Psoas muscle (tissue), 8 donors: ENCODE results near the gene SLC43A3. TPM values are rescaled to one million over a fixed set of nuclear protein-coding genes. Genes with fewer than 3 reads are reported as not detected.

Experiments used
- ATAC-seq, 4 donors: fragments of 200-7000 bp; cut with Tn5 transposase; one replicate each; pipeline ENCODE4 v1.9.1; 2020; ENCODE audit warnings: moderate library complexity in 3 of 4, mild to moderate bottlenecking in 2 of 4
- DNase-seq, 2 donors: peaks; one replicate each; pipeline ENCODE4 v3.0.0-alpha.2; 2020
- H3K27ac ChIP-seq: fragments of 200-600 bp; one replicate; pipeline ENCODE4 v1.8.0; 2022
- H3K27me3 ChIP-seq, 3 donors: fragments of 200-600 bp in 1 of 3; one replicate each; pipeline versions ENCODE4 v1.6.1 to v1.8.0; 2013 to 2022; ENCODE audit warnings: low read length in 2 of 3, mild to moderate bottlenecking in 2 of 3, moderate library complexity in 1 of 3; ENCODE audit not compliant: insufficient read depth in 3 of 3
- H3K36me3 ChIP-seq, 2 donors: fragments of 200-600 bp in 1 of 2; one replicate each; pipeline versions ENCODE4 v1.6.1 to v1.8.0; 2013 to 2022; ENCODE audit warnings: low read depth in 1 of 2, mild to moderate bottlenecking in 1 of 2, moderate library complexity in 1 of 2; ENCODE audit not compliant: insufficient read depth in 1 of 2
- H3K4me1 ChIP-seq: fragments of 200-600 bp; one replicate; pipeline ENCODE4 v1.8.0; 2022
- H3K4me3 ChIP-seq: fragments of 200-600 bp; one replicate; pipeline ENCODE4 v1.8.0; 2022; ENCODE audit warnings: mild to moderate bottlenecking
- H3K9me3 ChIP-seq: fragments of 200-600 bp; one replicate; pipeline ENCODE4 v1.8.0; 2022
- WGBS, 3 donors: extraction: QIAGEN DNeasy Blood & Tissue Kit; methylation state at CpG; one replicate each; pipeline versions ENCODE4 v1.1.6 to v1.1.7; 2013; 5-methylcytosine and 5-hydroxymethylcytosine counted together
- intact Hi-C, 2 donors: fragments of 100-400 bp; cut with DNase I; formaldehyde crosslinking; loops; one replicate each; pipeline versions ENCODE4 v1.11.0 to v1.14.2; 2022
- polyA plus RNA-seq, 3 donors: library from polyadenylated mRNA; stranded (reverse); fragments of 200-250 nt; gene quantifications; one replicate each; pipeline ENCODE4 v1.2.3, GENCODE V29; 2013
- total RNA-seq, 4 donors: library from RNA; stranded (reverse); fragmentation: NEBNext Ultra II Directional in 2 of 4; extraction: Animal tissue kit (Norgen Biotek cat#: 25700) in 2 of 4; gene quantifications; one replicate each; pipeline versions ENCODE4 v1.2.1 to v1.2.4, GENCODE V29; 2021 to 2023
- TF ChIP-seq, protein P1 (sequence below): fragments of 200-600 bp; IDR thresholded peaks from one replicate; pipeline ENCODE4 v1.8.0; 2022; ENCODE audit warnings: antibody characterized with exemption
- donor health status: healthy with polysubstance abuse.
- donor health status: DM: no; HTN: no; CAD: no; lungs with moderate emphysema.
- donor health status: Bipolar disorder and iron deficiency.
- donor health status: healthy.
- donor health status: DM: yes; HTN: yes; CAD: no.
- donor health status: DM: no; HTN: no; CAD: no.
- donor health status: DM: no; HTN: no; CAD: no.
- donor health status: DM: yes; HTN: yes; CAD: no.

The SLC43A3 gene
- total and polyA plus RNA-seq, 7 donors = 5.8 to 18.8 (median 14.7) TPM

DNA sequence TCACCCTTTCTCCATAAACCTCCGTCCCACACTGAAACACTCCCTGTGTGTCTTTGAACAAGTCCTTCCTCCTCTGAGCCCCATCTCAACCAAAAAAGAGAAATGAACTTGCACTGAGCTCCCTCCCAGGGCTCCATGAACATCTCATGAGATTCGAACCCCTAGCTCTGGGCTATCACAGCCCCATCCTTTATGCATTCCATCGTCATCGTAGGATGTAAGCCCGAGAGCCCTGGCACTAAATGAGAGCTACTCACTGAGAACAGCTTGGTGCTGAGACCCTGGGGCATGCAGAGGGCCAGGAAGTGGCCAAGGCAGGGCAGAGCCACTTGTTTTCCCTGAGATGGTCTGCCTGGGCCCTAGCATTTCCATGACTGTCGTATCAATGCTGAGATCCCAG lies 12.9 kb upstream of the SLC43A3 start:
- DNase-seq (no peak), ATAC-seq (no peak)
- Histone ChIP-seq H3K27me3 (peaks cover 0 to 1% (median 0%) of the 10 kb centered on the region in 3 donors), H3K4me3 (no peak overlapping the region), H3K27ac (no peak overlapping the region), H3K9me3 (no peaks in the 10 kb centered on the region), H3K4me1 (no peaks in the 10 kb centered on the region), H3K36me3 (no peaks in the 10 kb centered on the region)
- 62 to 94% (median 68%) methylated on average over 6 of the region's 6 CpGs for WGBS, 3 donors
- intact Hi-C loops = no loop called here
- TF ChIP-seq, protein P1, sequence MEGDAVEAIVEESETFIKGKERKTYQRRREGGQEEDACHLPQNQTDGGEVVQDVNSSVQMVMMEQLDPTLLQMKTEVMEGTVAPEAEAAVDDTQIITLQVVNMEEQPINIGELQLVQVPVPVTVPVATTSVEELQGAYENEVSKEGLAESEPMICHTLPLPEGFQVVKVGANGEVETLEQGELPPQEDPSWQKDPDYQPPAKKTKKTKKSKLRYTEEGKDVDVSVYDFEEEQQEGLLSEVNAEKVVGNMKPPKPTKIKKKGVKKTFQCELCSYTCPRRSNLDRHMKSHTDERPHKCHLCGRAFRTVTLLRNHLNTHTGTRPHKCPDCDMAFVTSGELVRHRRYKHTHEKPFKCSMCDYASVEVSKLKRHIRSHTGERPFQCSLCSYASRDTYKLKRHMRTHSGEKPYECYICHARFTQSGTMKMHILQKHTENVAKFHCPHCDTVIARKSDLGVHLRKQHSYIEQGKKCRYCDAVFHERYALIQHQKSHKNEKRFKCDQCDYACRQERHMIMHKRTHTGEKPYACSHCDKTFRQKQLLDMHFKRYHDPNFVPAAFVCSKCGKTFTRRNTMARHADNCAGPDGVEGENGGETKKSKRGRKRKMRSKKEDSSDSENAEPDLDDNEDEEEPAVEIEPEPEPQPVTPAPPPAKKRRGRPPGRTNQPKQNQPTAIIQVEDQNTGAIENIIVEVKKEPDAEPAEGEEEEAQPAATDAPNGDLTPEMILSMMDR = no peak

DNA sequence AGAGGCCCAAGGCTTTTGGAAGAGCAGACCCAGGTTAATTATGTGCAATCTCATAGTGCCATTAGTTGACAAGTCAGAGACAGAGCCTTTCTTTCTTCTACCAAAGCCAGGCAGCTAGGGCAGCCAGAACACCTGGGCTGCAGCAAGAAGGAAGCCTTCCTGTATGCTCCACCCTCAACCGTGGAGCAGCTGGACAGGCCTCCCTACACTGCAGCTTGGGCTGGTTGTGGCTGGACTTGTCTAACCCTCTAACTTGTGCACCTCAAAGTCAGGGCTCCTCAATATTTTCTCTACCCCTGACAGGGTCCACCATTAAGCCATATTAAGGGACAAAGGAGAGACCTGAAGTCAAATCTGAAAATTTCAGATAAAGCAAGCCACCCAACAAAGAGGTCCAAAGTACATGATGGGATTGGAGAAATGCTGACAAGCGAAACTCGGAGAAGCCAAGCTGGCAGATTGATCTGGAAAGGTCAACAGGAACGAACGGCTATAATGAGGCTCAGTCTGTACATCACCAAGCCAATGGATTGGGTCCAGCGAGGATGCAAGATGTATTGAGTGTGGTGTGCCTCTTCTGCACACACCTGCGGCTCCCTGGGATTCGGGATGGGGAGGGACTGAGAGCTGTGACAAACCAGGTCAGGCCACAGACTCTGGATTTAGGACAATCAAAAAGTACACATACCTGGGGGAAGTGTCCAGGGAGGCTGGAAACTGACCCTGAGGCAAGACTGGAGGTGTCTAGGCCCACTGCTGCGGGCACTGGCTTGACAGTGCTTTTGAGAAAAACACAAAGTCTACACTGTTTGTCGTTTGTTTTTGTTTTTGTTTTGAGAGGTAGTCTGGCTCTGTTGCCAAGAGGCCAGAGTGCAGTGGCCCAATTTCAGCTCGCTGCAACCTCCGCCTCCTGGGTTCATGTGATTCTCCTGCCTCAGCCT lies 11.7 kb upstream of the SLC43A3 start:
- no peaks in the 10 kb centered on the region for H3K4me1 ChIP-seq
- 83 to 87% (median 86%) methylated on average over 12 of the region's 12 CpGs for WGBS, 3 donors
- intact Hi-C loops = no loop called here
- H3K4me3 ChIP-seq = no peak overlapping the region
- TF ChIP-seq, protein P1 = no peak
- no peaks in the 10 kb centered on the region for H3K36me3 ChIP-seq
- H3K27me3 ChIP-seq = no peaks in the 10 kb centered on the region
- H3K9me3 ChIP-seq = no peaks in the 10 kb centered on the region
- no peak for DNase-seq
- no peak for ATAC-seq
- H3K27ac ChIP-seq = no peak overlapping the region

DNA sequence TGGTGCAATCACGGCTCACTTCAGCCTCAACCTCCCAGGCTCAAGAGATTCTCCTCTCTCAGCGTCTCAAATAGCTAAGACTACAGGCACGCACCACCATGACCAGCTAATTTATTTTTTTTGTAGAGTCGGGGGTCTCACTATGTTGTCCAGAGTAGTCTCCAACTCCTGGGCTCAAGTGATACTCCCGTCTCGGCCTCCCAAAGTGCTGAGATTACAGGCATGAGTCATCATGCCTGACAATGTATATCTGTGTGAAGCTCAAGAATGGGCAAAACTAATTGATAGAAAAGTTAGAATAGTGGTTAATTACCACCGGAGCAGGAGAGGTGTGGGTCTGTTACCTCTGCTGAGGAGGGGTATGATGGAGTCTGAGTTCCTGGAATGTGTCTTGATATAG lies 9.1 kb upstream of the SLC43A3 start:
- no peaks in the 10 kb centered on the region for H3K9me3 ChIP-seq
- intact Hi-C loops = no loop called here
- WGBS, 3 donors = 76 to 82% (median 80%) methylated on average over 7 of the region's 7 CpGs
- TF ChIP-seq, protein P1 = no peak
- H3K27ac ChIP-seq = no peak overlapping the region
- H3K36me3 ChIP-seq = no peaks in the 10 kb centered on the region
- H3K4me3 ChIP-seq = no peak overlapping the region
- no peaks in the 10 kb centered on the region for H3K27me3 ChIP-seq
- ATAC-seq = no peak
- no peak for DNase-seq
- no peaks in the 10 kb centered on the region for H3K4me1 ChIP-seq

DNA sequence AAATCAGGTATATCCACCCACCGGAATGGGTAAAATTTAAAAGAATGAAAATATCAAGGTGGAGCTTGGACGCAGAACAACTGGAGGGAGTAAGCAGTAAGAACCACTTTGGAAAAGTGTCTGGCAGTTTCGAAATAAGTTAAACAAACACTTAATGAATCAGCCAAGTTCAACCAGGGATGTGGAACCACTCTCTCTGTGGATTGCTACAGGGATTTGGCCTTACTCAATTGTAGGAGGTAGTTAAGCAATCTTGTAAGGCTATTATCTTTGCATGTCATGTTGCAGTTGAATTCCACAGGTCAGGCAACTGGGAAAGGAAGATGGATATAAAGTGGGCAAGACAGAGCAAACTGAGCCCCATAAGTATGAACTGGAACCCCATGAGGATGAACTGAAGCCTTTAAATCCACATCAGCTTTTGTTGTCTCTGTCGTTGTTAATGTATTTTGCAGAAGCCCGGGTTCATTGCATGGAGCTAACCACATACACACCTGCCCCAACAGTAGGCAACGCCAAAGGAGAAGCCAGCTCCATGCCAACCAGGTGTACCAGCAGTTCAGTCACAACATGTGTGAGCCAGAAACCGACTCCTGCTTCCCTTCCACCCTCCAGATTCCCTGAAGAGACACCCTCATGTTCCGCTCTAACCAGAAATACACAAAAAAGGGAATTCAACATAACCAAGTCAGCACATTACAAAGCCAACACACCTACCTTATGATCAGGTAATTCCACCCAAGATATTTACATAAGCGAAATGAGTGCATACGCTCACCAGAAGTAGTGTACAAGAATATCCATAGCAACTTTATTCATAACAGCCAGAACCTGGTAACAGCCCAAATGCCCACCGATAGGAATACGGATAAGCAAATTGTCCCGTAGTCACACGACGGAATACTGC lies 8.0 kb upstream of the SLC43A3 start:
- no peaks in the 10 kb centered on the region for H3K9me3 ChIP-seq
- TF ChIP-seq, protein P1 = no peak
- ATAC-seq = peak in 3 of 4 donors; percentile 68 to 72 (median 68)

More for the DNA sequence above, 8.0 kb upstream of the SLC43A3 start:
- intact Hi-C loops = no loop called here
- Histone ChIP-seq H3K27me3 (no peaks in the 10 kb centered on the region), H3K4me3 (no peak overlapping the region), H3K27ac (no peak overlapping the region), H3K36me3 (no peaks in the 10 kb centered on the region), H3K4me1 (no peaks in the 10 kb centered on the region)
- WGBS, 3 donors = 74 to 83% (median 75%) methylated on average over 15 of the region's 15 CpGs
- DNase-seq = no peak
